ENCODE data around the gene GRK5. TPM values are rescaled to one million over a fixed set of nuclear protein-coding genes. Genes with fewer than 3 reads are reported as not detected.
A peak's percentile ranks its signal among the peaks of the same experiment; 100 is the strongest.

Gene GRK5
- total RNA-seq, 1 donor: 1.8 TPM

- peak; percentile 13 for DNase-seq (ENCODE audit: insufficient read length, low spot score, missing footprints)
- H3K4me2 ChIP-seq (ENCODE audit: insufficient read depth, low read length): no peak overlapping the region
- H3K27me3 ChIP-seq (ENCODE audit: insufficient read depth, low read length): no peaks in the 10 kb centered on the region
- peaks cover 2% of the 10 kb centered on the region for H4K20me1 ChIP-seq (ENCODE audit: insufficient read depth, low read length)
- H3K36me3 ChIP-seq (ENCODE audit: insufficient read depth, low read length): no peaks in the 10 kb centered on the region
- H3K79me2 ChIP-seq (ENCODE audit: insufficient read depth, low read length): no peaks in the 10 kb centered on the region
- H3K9me3 ChIP-seq (ENCODE audit: low read depth, low read length): no peaks in the 10 kb centered on the region
- H3K27ac ChIP-seq (ENCODE audit: low read depth, low read length): no peak overlapping the region
- no peak for TF ChIP-seq CTCF (IDR thresholded peaks at IDR 0.05; ENCODE audit: extremely low read depth, low read depth, low read length)
- H3K4me1 ChIP-seq (ENCODE audit: insufficient read depth, low read length): peaks cover 13% of the 10 kb centered on the region
- H3K4me3 ChIP-seq (ENCODE audit: insufficient read depth, low read length): no peak overlapping the region
- no peak overlapping the region for H2AFZ ChIP-seq (ENCODE audit: low read length)
Measured at GRCh38 chr10:119304541-119304940, 97.2 kb downstream of the GRK5 start.

GRCh38 chr10:119305860-119306513, 98.6 kb downstream of the GRK5 start:
- no peaks in the 10 kb centered on the region for H3K79me2 ChIP-seq (ENCODE audit: insufficient read depth, low read length)
- H3K27me3 ChIP-seq (ENCODE audit: insufficient read depth, low read length): no peaks in the 10 kb centered on the region
- no peaks in the 10 kb centered on the region for H3K36me3 ChIP-seq (ENCODE audit: insufficient read depth, low read length)
- peak overlapping the region; percentile 43 for H3K27ac ChIP-seq (ENCODE audit: low read depth, low read length)
- peaks cover 13% of the 10 kb centered on the region for H3K4me1 ChIP-seq (ENCODE audit: insufficient read depth, low read length)
- H3K9me3 ChIP-seq (ENCODE audit: low read depth, low read length): no peaks in the 10 kb centered on the region
- H3K4me3 ChIP-seq (ENCODE audit: insufficient read depth, low read length): no peak overlapping the region
- H4K20me1 ChIP-seq (ENCODE audit: insufficient read depth, low read length): peaks cover 2% of the 10 kb centered on the region
- peak overlapping the region; percentile 18 for H3K4me2 ChIP-seq (ENCODE audit: insufficient read depth, low read length)
- peak overlapping the region; percentile 4 for H2AFZ ChIP-seq (ENCODE audit: low read length)
- TF ChIP-seq CTCF (IDR thresholded peaks at IDR 0.05; ENCODE audit: extremely low read depth, low read depth, low read length): no peak
- DNase-seq (ENCODE audit: insufficient read length, low spot score, missing footprints): peak; percentile 97

- no peaks in the 10 kb centered on the region for H3K79me2 ChIP-seq (ENCODE audit: insufficient read depth, low read length)
Measured at GRCh38 chr10:119306514-119306951, 99.2 kb downstream of the GRK5 start.

More at GRCh38 chr10:119306514-119306951, 99.2 kb downstream of the GRK5 start:
- peaks cover 2% of the 10 kb centered on the region for H4K20me1 ChIP-seq (ENCODE audit: insufficient read depth, low read length)
- peak overlapping the region; percentile 43 for H3K27ac ChIP-seq (ENCODE audit: low read depth, low read length)
- peak overlapping the region; percentile 18 for H3K4me2 ChIP-seq (ENCODE audit: insufficient read depth, low read length)
- no peaks in the 10 kb centered on the region for H3K36me3 ChIP-seq (ENCODE audit: insufficient read depth, low read length)
- TF ChIP-seq CTCF (IDR thresholded peaks at IDR 0.05; ENCODE audit: extremely low read depth, low read depth, low read length): peak; percentile 11
- no peak overlapping the region for H3K4me3 ChIP-seq (ENCODE audit: insufficient read depth, low read length)
- no peaks in the 10 kb centered on the region for H3K27me3 ChIP-seq (ENCODE audit: insufficient read depth, low read length)
- H3K9me3 ChIP-seq (ENCODE audit: low read depth, low read length): no peaks in the 10 kb centered on the region
- no peak overlapping the region for H2AFZ ChIP-seq (ENCODE audit: low read length)
- peaks cover 13% of the 10 kb centered on the region for H3K4me1 ChIP-seq (ENCODE audit: insufficient read depth, low read length)
- DNase-seq (ENCODE audit: insufficient read length, low spot score, missing footprints): no peak
